ENCODE measurements around the gene TMEM156. TPM values are rescaled to one million over a fixed set of nuclear protein-coding genes. Genes with fewer than 3 reads are reported as not detected.
"Not testable (repeated sequence)": the region's sequence is repeated elsewhere in the genome, so short reads cannot be mapped to it uniquely, and the experiment has no call there.

TMEM156 gene
- total RNA-seq, 2 donors from 2014 or later = 0.27 to 0.51 TPM

DNA sequence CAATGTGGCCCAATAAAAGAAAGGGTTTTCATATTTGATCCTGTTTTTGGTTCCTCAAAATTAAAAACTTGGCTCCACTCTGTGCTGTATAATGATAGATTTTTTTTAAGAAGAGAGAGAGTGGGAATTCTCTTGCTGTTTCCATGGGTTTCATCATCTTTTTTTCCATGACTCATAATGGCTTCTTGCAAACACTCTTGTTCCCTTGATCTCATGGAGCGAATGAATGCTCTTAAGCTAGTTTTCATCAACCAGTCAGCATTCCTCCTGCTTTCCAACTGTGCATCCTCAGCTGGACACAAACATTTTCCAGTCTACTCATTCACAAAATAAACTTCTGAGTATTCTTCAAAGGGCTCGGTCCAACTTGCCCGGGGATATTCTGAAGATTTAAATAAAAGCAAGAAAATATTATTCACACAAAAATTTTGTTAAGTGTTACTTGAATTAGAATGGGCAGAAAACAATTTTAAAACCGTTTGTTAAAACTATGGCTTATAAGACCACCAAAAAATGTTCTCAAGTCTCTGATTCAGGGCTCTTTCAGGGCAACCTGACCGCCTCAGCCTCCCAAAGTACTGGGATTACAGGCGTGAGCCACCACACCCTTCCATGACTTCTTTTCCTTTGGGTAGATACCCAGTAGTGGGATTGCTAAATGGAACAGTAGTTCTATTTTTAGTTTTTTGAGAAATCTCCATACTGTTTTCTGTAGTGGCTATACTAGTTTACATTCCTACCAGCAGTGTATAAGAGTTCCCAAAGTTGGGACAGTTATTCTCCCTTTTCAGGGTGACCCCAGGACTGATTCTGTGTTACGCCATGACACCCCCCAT lies 64.7 kb downstream of the TMEM156 start:
- Histone ChIP-seq H3K27me3 (replicated peaks; ENCODE audit: insufficient read depth) (no peaks in the 10 kb centered on the region), H3K9me3 (no peaks in the 10 kb centered on the region), H3K27ac (no peak overlapping the region), H3K36me3 (no peaks in the 10 kb centered on the region), H3K4me3 (no peak overlapping the region), H3K4me1 (replicated peaks) (no peaks in the 10 kb centered on the region)
- WGBS = 84% methylated on average over 7 of the region's 7 CpGs
- no peak for DNase-seq (ENCODE audit: low spot score)
- TF ChIP-seq POLR2AphosphoS5 (IDR thresholded peaks at IDR 0.05) (no peak), POLR2A (IDR thresholded peaks at IDR 0.05) (no peak)
- TF ChIP-seq, protein P1, sequence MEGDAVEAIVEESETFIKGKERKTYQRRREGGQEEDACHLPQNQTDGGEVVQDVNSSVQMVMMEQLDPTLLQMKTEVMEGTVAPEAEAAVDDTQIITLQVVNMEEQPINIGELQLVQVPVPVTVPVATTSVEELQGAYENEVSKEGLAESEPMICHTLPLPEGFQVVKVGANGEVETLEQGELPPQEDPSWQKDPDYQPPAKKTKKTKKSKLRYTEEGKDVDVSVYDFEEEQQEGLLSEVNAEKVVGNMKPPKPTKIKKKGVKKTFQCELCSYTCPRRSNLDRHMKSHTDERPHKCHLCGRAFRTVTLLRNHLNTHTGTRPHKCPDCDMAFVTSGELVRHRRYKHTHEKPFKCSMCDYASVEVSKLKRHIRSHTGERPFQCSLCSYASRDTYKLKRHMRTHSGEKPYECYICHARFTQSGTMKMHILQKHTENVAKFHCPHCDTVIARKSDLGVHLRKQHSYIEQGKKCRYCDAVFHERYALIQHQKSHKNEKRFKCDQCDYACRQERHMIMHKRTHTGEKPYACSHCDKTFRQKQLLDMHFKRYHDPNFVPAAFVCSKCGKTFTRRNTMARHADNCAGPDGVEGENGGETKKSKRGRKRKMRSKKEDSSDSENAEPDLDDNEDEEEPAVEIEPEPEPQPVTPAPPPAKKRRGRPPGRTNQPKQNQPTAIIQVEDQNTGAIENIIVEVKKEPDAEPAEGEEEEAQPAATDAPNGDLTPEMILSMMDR (IDR thresholded peaks at IDR 0.05) = no peak
- intact Hi-C loops (cut with DNase I) = no loop called here

DNA sequence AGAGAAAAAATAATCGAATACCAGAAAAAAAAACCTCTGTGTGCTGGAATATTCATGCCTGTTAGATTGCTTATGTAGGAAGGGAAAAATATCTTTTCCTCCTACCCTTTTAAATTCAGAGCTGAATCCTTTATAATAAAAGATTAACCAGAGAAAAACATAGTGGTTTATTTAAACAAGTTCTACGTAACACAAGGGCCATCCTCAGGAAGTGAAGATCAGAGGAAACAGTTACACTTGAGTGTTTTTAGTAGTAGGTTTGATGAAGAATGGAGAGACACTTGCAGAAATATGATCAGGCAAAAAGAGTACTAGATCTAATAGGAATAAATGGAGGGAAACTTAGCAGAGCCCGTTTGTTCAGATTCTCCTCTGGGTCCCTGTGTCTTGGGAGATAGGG lies 66.3 kb downstream of the TMEM156 start:
- intact Hi-C loops (cut with DNase I) = no loop called here
- DNase-seq (ENCODE audit: low spot score) = no peak
- 74% methylated on average over 3 of the region's 3 CpGs for WGBS
- no peaks in the 10 kb centered on the region for H3K27me3 ChIP-seq (replicated peaks; ENCODE audit: insufficient read depth)
- H3K4me1 ChIP-seq (replicated peaks) = no peaks in the 10 kb centered on the region
- no peak overlapping the region for H3K27ac ChIP-seq
- no peaks in the 10 kb centered on the region for H3K36me3 ChIP-seq
- TF ChIP-seq POLR2A (IDR thresholded peaks at IDR 0.05) (no peak), POLR2AphosphoS5 (IDR thresholded peaks at IDR 0.05) (no peak)
- TF ChIP-seq, protein P1 (IDR thresholded peaks at IDR 0.05) = no peak
- H3K4me3 ChIP-seq = no peak overlapping the region
- H3K9me3 ChIP-seq = no peaks in the 10 kb centered on the region

DNA sequence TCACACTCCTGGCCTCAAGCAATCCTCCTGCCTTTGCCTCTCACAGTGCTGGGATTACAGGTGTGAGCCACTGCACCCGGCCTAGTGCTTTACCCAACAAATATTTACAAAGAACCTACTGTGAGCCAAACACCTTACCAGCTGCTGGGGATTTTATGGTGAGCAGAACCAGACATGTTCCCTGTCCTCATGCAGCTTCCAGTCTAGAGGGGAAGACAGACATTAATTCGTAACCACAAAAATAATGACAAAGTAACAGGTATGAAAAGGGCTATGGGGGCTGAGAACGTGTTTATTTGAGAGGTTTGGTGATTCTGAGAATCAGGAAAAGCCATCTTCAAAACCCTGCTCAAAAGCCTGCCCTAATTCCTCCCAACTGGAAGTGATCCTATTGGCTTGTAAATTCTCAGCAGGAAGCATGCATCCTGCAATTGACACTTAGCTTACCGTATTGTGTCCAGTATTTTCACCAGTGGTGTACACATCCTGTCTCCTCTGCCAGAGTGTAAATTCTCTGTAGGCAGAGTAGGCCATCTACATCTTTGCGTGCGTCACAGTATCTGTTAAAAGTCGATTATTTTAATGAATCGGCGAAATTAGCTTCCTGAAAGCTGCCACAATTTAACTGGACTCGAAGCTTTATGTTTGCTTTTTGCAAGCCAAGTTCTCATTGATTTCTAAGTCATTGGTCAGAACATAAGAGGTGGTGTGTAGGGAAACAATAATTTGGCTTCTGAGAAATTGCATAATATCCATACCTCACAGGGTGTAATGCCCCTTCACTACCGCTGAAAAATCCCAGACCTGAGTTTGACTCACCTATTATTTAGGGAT lies 67.0 kb downstream of the TMEM156 start:
- no peak for DNase-seq (ENCODE audit: low spot score)
- Histone ChIP-seq H3K36me3 (no peaks in the 10 kb centered on the region), H3K4me1 (replicated peaks) (no peaks in the 10 kb centered on the region), H3K27ac (no peak overlapping the region), H3K9me3 (no peaks in the 10 kb centered on the region), H3K4me3 (no peak overlapping the region), H3K27me3 (replicated peaks; ENCODE audit: insufficient read depth) (no peaks in the 10 kb centered on the region)
- TF ChIP-seq POLR2A (IDR thresholded peaks at IDR 0.05) = no peak
- no peak for TF ChIP-seq POLR2AphosphoS5 (IDR thresholded peaks at IDR 0.05)
- TF ChIP-seq, protein P1 (IDR thresholded peaks at IDR 0.05) = no peak
- intact Hi-C loops (cut with DNase I) = no loop called here
- 89% methylated on average over 11 of the region's 11 CpGs for WGBS

DNA sequence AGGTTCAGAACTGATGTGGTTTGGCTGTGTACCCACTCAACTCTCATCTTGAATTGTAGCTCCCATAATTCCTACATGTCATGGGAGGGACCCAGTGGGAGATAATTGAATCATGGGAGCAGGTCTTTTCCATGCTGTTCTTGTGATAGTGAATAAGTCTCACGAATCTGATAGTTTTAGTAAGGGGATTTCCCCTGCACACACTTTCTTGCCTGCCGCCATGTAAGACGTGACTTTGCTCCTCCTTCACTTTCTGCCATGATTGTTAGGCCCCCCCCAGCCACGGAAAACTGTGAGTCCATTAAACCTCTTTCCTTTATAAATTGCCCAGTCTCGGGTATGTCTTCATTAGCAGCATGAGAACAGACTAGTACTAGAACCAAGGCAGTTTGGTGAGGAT lies 73.0 kb downstream of the TMEM156 start:
- H3K4me3 ChIP-seq; H3K27me3 ChIP-seq (replicated peaks; ENCODE audit: insufficient read depth); H3K27ac ChIP-seq; intact Hi-C loops (cut with DNase I); H3K9me3 ChIP-seq; DNase-seq (ENCODE audit: low spot score); H3K4me1 ChIP-seq (replicated peaks); H3K36me3 ChIP-seq: not testable (repeated sequence)
- 93% methylated on average over 5 of the region's 5 CpGs for WGBS

DNA sequence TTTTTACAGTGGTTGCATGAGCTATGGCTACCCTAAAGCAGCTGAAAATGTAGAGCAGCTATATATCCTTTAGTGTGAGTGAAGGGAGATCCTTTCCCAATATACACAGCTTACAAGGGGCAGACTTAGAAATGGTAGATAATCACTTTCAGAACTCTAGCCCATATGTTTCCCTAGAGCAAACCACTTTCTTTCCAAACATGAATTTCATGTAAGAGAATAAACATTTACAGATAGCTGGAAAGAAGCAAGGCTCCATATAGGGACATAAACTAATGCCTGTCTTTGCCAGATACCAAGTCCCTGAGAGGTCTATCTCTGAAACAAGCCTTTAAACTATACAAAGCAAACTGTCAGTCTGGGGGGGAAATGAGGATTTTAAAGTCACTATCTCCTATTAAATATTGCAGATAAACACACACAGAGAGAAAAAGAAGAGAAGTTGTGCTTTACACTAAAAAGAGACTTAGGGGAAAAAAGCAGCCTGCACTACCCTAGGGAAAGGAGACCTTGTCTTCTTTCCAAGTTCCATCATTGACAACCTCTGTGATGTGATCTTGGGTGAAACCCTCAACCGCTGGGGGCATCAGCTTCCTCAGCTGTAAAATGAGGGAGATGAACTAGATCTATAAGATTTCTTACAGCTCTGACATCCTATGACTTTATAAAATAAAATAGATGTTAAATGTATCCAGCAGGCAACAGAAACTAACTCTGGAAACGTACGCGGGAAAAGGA lies 73.6 kb downstream of the TMEM156 start:
- TF ChIP-seq, protein P1 (IDR thresholded peaks at IDR 0.05) = no peak
- TF ChIP-seq POLR2A (IDR thresholded peaks at IDR 0.05) (no peak), POLR2AphosphoS5 (IDR thresholded peaks at IDR 0.05) (no peak)
- Histone ChIP-seq H3K27me3 (replicated peaks; ENCODE audit: insufficient read depth) (no peaks in the 10 kb centered on the region), H3K27ac (no peak overlapping the region), H3K36me3 (no peaks in the 10 kb centered on the region), H3K4me3 (no peak overlapping the region), H3K4me1 (replicated peaks) (no peaks in the 10 kb centered on the region), H3K9me3 (no peaks in the 10 kb centered on the region)
- WGBS = 88% methylated on average over 4 of the region's 4 CpGs
- no peak for DNase-seq (ENCODE audit: low spot score)
- intact Hi-C loops (cut with DNase I) = no loop called here
